GM13976 (cell line): ENCODE measurements around the gene RPLP1.
"Not testable (repeated sequence)": the region's sequence is repeated elsewhere in the genome, so short reads cannot be mapped to it uniquely, and the experiment has no call there.

Experiments
- DNase-seq: peaks from one replicate; pipeline ENCODE4 v3.0.0; 2012; ENCODE audit warnings: low spot score
- in situ Hi-C: fragments of 300-500 bp; cut with MboI; formaldehyde crosslinking; loops from one replicate; pipeline ENCODE4 v1.12.0; 2022; ENCODE audit warnings: low sequenced_read_pairs, mixed read lengths, inconsistent platforms; ENCODE audit not compliant: unreplicated experiment
- TF ChIP-seq, protein P1 (sequence below): IDR thresholded peaks from 2 replicates; pipeline ENCODE4 v1.5.1; 2012; ENCODE audit warnings: borderline replicate concordance, mild to moderate bottlenecking; ENCODE audit not compliant: insufficient read depth; ENCODE audit errors: extremely low read depth, missing control alignments, control extremely low read depth

RPLP1 gene

DNA sequence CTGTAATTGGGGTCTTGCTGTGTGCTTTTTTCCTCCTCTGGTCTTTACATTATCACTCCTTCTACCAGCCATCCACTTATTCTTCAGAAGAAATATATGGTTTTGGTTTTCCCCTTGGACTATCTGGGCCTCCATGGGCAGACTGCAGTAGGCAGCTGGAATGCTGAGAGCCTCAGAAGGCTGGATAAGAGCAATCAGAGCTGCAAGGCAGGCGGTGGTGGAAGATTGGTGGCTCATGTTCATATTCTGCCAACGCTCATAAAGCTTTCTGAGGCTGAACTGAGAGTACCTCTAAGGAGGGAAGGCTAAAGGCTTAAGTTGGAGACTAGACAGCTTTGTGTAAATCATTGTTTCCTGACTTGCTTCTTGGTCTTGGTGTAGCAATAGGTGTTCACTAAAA lies 5.7 kb upstream of the RPLP1 start:
- TF ChIP-seq, protein P1, sequence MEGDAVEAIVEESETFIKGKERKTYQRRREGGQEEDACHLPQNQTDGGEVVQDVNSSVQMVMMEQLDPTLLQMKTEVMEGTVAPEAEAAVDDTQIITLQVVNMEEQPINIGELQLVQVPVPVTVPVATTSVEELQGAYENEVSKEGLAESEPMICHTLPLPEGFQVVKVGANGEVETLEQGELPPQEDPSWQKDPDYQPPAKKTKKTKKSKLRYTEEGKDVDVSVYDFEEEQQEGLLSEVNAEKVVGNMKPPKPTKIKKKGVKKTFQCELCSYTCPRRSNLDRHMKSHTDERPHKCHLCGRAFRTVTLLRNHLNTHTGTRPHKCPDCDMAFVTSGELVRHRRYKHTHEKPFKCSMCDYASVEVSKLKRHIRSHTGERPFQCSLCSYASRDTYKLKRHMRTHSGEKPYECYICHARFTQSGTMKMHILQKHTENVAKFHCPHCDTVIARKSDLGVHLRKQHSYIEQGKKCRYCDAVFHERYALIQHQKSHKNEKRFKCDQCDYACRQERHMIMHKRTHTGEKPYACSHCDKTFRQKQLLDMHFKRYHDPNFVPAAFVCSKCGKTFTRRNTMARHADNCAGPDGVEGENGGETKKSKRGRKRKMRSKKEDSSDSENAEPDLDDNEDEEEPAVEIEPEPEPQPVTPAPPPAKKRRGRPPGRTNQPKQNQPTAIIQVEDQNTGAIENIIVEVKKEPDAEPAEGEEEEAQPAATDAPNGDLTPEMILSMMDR = no peak
- in situ Hi-C loops = no loop called here
- no peak for DNase-seq

DNA sequence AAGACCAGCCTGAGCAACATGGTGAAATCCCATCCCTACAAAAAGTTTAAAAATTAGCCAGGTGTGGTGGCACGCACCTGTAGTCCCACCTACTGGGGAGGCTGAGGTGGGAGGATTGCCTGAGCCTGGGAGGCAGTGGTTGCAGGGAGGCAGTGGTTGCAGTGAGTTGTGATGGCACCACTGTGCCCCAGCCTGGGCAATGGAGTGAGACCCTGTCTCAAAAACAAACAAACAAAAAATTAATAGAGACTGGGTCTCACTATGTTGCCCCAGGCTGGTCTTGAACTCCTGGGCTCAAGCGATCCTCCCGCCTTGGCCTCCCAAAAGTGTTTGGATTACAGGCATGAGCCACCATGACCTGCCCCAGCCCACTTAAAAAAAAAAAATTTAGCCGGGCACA lies 2.4 kb upstream of the RPLP1 start:
- DNase-seq, in situ Hi-C loops: not testable (repeated sequence)

- TF ChIP-seq, protein P1 = no peak
- DNase-seq = no peak
- in situ Hi-C loops = no loop called here
These were observed 1.5 kb upstream of the RPLP1 start for GRCh38 chr15:69450968-69451695.

DNA sequence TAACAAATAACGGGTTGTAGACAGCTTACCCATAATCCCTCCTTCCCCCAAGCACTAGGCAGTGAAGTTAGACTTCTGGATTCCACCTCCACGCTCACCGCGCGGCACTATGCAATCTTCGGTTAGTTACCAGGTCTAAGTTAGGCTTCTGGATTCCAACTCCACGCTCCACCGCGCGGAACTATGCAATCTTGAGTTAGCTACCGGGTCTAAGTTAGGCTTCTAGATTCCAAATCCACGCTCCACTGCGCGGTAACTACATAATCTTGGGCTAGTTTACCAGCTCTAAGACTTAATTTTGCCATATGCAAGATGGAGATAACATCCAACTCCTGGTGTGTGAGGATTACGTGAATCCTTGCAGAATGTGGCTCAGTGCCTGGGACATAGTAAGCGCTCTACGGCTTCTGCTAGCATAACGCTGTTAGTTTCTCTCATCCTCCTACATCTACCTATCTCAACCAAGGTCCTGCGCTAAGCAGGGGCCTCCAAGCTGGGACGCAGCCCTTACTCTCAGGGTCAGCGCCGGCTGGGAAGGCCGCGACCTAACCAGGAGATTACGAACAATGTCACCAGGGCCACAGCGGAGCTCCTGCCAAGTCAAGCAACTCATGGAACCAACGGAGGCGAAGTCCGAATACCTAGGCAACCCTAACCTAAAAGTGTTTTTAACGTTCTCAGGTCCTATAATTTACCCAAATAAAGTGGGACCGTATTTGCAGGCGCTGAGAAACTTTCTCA lies 497 bp upstream of the RPLP1 start:
- TF ChIP-seq, protein P1 = no peak
- in situ Hi-C loops = no loop called here
- no peak for DNase-seq

DNA sequence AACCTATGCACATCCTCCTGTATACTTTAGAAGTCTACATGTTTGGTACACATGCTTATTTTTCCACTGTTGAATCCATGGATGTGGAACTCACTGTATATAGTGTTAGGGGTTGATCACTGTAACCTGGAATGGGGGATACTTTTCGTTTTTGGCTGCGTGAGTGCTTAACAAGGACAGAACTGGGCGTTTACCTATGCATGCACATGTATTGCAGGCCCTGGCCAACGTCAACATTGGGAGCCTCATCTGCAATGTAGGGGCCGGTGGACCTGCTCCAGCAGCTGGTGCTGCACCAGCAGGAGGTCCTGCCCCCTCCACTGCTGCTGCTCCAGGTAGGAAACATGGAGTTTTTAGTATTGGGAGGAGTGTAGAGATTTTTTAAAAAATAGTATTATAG lies 2.3 kb downstream of the RPLP1 start:
- TF ChIP-seq, protein P1 = no peak
- no peak for DNase-seq
- in situ Hi-C loops = no loop called here

DNA sequence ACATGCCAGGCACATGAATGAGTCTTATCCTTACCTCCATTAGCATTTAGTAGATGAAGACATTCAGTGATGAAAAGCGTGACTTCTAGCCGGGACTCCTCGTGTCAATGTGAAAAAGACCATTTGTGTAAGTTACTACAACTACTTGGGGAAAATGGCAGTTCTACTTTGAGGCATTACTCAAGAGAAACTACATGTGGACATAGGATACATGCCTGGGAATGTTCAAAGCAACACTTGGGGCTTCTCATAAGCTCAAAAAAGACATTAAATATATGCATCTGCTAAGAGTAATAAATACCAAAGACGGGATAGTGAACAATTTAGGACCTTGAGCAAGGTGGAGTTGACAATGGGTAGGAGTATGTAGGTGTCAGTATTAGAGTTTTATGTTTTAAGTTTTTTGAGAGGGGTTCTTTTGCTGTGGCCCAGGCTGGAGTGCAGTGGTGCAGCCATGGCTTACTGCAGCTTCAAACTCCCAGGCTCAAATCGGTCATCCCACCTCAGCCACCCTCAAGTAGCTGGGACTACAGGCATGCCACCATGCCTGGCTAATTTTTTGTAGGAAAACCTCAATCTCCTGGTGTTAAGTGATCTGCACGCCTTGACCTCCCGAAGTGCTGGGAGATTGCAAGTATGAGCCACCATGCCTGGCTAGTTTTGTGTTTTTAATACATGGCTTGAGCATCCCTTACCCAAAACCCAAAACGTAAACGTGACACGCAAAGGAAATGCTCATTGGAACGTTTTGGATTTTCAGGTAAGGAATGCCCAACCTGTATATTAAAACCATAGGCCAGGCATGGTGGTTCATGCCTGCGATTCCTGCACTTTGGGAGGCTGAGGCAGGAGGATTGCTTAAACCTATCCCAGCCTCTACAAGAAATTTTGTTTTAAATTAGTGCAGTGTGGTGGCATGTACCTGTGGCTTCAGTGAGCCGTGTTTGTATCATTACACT lies 3.9 kb downstream of the RPLP1 start:
- in situ Hi-C loops = no loop called here
- no peak for DNase-seq
- TF ChIP-seq, protein P1 = no peak
